Hepatocyte (in vitro differentiated cells): ENCODE results near the gene PRCP. TPM values are rescaled to one million over a fixed set of nuclear protein-coding genes. Genes with fewer than 3 reads are reported as not detected.

Experiments
- DNase-seq: peaks from one replicate; pipeline ENCODE4 v3.0.0-alpha.2; 2016; ENCODE audit warnings: low spot score
- H2AFZ ChIP-seq: fragments of 200-600 bp; sonication (generic); 2 replicates; pipeline ENCODE4 v1.6.0; 2016; ENCODE audit warnings: antibody characterized with exemption, mild to moderate bottlenecking
- H3K27ac ChIP-seq: fragments of 200-600 bp; sonication (generic); 2 replicates; pipeline ENCODE4 v1.5.1; 2016; ENCODE audit warnings: mild to moderate bottlenecking
- H3K27me3 ChIP-seq: fragments of 200-600 bp; sonication (generic); 2 replicates; pipeline ENCODE4 v1.6.1; 2016
- H3K36me3 ChIP-seq: fragments of 200-600 bp; sonication (generic); replicated peaks from 2 replicates; pipeline ENCODE4 v1.5.1; 2016; ENCODE audit warnings: low read depth; ENCODE audit not compliant: insufficient read depth
- H3K4me1 ChIP-seq: fragments of 200-600 bp; sonication (generic); 2 replicates; pipeline ENCODE4 v1.5.1; 2016; ENCODE audit warnings: mild to moderate bottlenecking, moderate library complexity; ENCODE audit not compliant: insufficient read depth
- H3K4me2 ChIP-seq: fragments of 200-600 bp; sonication (generic); 2 replicates; pipeline ENCODE4 v1.6.0; 2016
- H3K4me3 ChIP-seq: fragments of 200-600 bp; sonication (generic); 2 replicates; pipeline ENCODE4 v1.5.1; 2016; ENCODE audit warnings: mild to moderate bottlenecking
- H3K79me2 ChIP-seq: fragments of 200-600 bp; sonication (generic); 2 replicates; pipeline ENCODE4 v1.6.0; 2017; ENCODE audit warnings: mild to moderate bottlenecking
- H3K9me2 ChIP-seq: fragments of 200-600 bp; sonication (generic); replicated peaks from 2 replicates; pipeline ENCODE4 v1.6.0; 2017; ENCODE audit warnings: mild to moderate bottlenecking; ENCODE audit not compliant: insufficient read depth
- H3K9me3 ChIP-seq: fragments of 200-600 bp; sonication (generic); 2 replicates; pipeline ENCODE4 v1.5.1; 2016; ENCODE audit warnings: low read depth, mild to moderate bottlenecking
- H4K20me1 ChIP-seq: fragments of 200-600 bp; sonication (generic); 2 replicates; pipeline ENCODE4 v1.6.0; 2016; ENCODE audit warnings: mild to moderate bottlenecking; ENCODE audit not compliant: insufficient read depth, poor library complexity, severe bottlenecking
- CTCF ChIP-seq: fragments of 200-600 bp; sonication (generic); IDR thresholded peaks from 2 replicates; pipeline ENCODE4 v1.5.1; 2016; ENCODE audit warnings: antibody characterized with exemption, mild to moderate bottlenecking; ENCODE audit not compliant: poor library complexity
- EZH2 ChIP-seq: fragments of 200-600 bp; sonication (generic); IDR thresholded peaks from 2 replicates; pipeline ENCODE4 v1.6.1; 2016; ENCODE audit warnings: antibody characterized with exemption, mild to moderate bottlenecking, borderline replicate concordance
- EZH2phosphoT487 ChIP-seq: fragments of 200-600 bp; sonication (generic); IDR thresholded peaks from one replicate; pipeline ENCODE4 v1.6.1; 2018; ENCODE audit warnings: antibody characterized with exemption, mild to moderate bottlenecking, low read depth, moderate library complexity; ENCODE audit not compliant: unreplicated experiment, severe bottlenecking
- WGBS: methylation state at CpG from one replicate; pipeline ENCODE4 v1.1.6; 2016; ENCODE audit warnings: low lambda C conversion rate; ENCODE audit errors: missing lambda C conversion rate; 5-methylcytosine and 5-hydroxymethylcytosine counted together
- polyA plus RNA-seq: library from polyadenylated mRNA; unstranded; fragments of >200 nt; fragmentation: Nextera tagmentation; extraction: Ambion mirVana; gene quantifications from 2 replicates; pipeline ENCODE4 v1.2.1, GENCODE V29; 2016
- total RNA-seq: library from RNA; depleted of rRNA; stranded (reverse); fragments of >200 nt; gene quantifications from 2 replicates; pipeline ENCODE4 v1.2.3, GENCODE V29; 2014

PRCP gene
- total and polyA plus RNA-seq, 2 experiments from 2014 or later = 46.8 to 53.0 TPM

GRCh38 chr11:82892611-82893169 is 7.5 kb downstream of the PRCP start:
- no peaks in the 10 kb centered on the region for H3K9me2 ChIP-seq
- no peak overlapping the region for H3K4me2 ChIP-seq
- no peak overlapping the region for H3K27ac ChIP-seq
- 89% methylated on average over 2 of the region's 2 CpGs for WGBS
- DNase-seq = no peak
- H3K27me3 ChIP-seq = no peaks in the 10 kb centered on the region
- no peaks in the 10 kb centered on the region for H3K9me3 ChIP-seq
- H4K20me1 ChIP-seq = no peaks in the 10 kb centered on the region
- no peak for TF ChIP-seq CTCF
- no peak for TF ChIP-seq EZH2phosphoT487
- no peak for TF ChIP-seq EZH2
- H2AFZ ChIP-seq = no peak overlapping the region
- H3K79me2 ChIP-seq = peaks cover 30% of the 10 kb centered on the region
- no peaks in the 10 kb centered on the region for H3K36me3 ChIP-seq
- no peak overlapping the region for H3K4me3 ChIP-seq
- H3K4me1 ChIP-seq = no peaks in the 10 kb centered on the region

- Histone ChIP-seq H3K4me3 (no peak overlapping the region), H3K4me1 (no peaks in the 10 kb centered on the region), H3K36me3 (no peaks in the 10 kb centered on the region), H3K79me2 (peaks cover 30% of the 10 kb centered on the region), H2AFZ (no peak overlapping the region), H3K4me2 (no peak overlapping the region), H3K27me3 (no peaks in the 10 kb centered on the region), H3K9me2 (no peaks in the 10 kb centered on the region), H3K27ac (no peak overlapping the region), H4K20me1 (no peaks in the 10 kb centered on the region), H3K9me3 (no peaks in the 10 kb centered on the region)
- TF ChIP-seq CTCF (no peak), EZH2phosphoT487 (no peak), EZH2 (no peak)
- no peak for DNase-seq
These were observed 9.3 kb downstream of the PRCP start for GRCh38 chr11:82890936-82891335.

GRCh38 chr11:82890002-82890341 is 10.3 kb downstream of the PRCP start:
- Histone ChIP-seq H3K36me3 (no peaks in the 10 kb centered on the region), H3K4me1 (no peaks in the 10 kb centered on the region), H3K4me2 (no peak overlapping the region), H3K27ac (no peak overlapping the region), H2AFZ (no peak overlapping the region), H3K9me3 (no peaks in the 10 kb centered on the region), H3K27me3 (no peaks in the 10 kb centered on the region), H3K79me2 (peaks cover 30% of the 10 kb centered on the region), H4K20me1 (no peaks in the 10 kb centered on the region), H3K4me3 (no peak overlapping the region), H3K9me2 (no peaks in the 10 kb centered on the region)
- WGBS = 100% methylated on average over 1 of the region's 1 CpG
- DNase-seq = no peak
- TF ChIP-seq EZH2phosphoT487 (no peak), CTCF (no peak), EZH2 (no peak)
